Activated CD4-positive, alpha-beta T cell treated with anti-CD3 and anti-CD28 coated beads, Interleukin-2, amount 10 ng/mL, durations not matched to agents 7 days and 5 days (primary cell): ENCODE results near the gene APBB2. TPM values are rescaled to one million over a fixed set of nuclear protein-coding genes. Genes with fewer than 3 reads are reported as not detected.

Experiments
- CTCF ChIA-PET: fragments of 350-600 bp; sonication (Branson Sonifier 250); formaldehyde crosslinking; loops from one replicate; lab custom pipeline; 2021; ENCODE audit warnings: antibody characterized with exemption; lab: Charles Lee
- POLR2A ChIA-PET: fragments of 350-600 bp; sonication (Branson Sonifier 250); formaldehyde crosslinking; loops from one replicate; lab custom pipeline; 2021; ENCODE audit warnings: antibody characterized with exemption; lab: Charles Lee
- DNase-seq: peaks from one replicate; pipeline ENCODE4 v3.0.0-alpha.2; 2020
- H3K27ac Mint-ChIP-seq: one replicate; pipeline ENCODE4 v1.8.0; 2021; ENCODE audit warnings: mild to moderate bottlenecking, moderate library complexity, mixed read lengths
- H3K27me3 Mint-ChIP-seq: one replicate; pipeline ENCODE4 v1.8.0; 2021; ENCODE audit warnings: mixed read lengths
- H3K36me3 Mint-ChIP-seq: one replicate; pipeline ENCODE4 v1.8.0; 2021; ENCODE audit warnings: low read depth, mixed read lengths
- H3K4me1 Mint-ChIP-seq: one replicate; pipeline ENCODE4 v1.8.0; 2021; ENCODE audit warnings: mixed read lengths
- H3K4me3 Mint-ChIP-seq: one replicate; pipeline ENCODE4 v1.8.0; 2021; ENCODE audit warnings: mild to moderate bottlenecking, moderate library complexity, mixed read lengths
- H3K9me3 Mint-ChIP-seq: one replicate; pipeline ENCODE4 v1.8.0; 2021; ENCODE audit warnings: mixed read lengths
- total RNA-seq, 2 experiments: library from RNA; stranded (reverse); gene quantifications; one replicate each; pipeline ENCODE4 v1.2.3, GENCODE V29; 2021

Gene APBB2
- total RNA-seq, 2 experiments from 2014 or later, result 0.45 to 0.62 TPM

DNA sequence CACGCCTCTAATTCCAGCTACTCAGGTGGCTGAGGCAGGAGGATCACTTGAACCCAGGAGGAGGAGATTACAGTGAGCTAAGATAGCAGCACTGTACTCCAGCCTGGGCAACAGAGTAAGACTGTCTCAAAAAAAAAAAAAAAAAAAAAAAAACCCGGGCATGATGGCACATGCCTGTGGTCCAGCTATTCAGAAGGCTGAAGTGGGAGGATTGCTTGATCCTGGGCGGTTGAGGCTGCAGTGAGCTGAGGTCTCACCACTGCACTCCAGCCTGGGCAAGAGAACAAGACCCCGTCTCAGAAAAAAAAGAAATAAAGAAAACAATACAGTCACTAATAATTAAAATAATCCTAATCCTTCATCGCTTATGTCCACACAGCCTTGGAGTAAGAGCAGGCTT is 68.1 kb downstream of the APBB2 start:
- no peaks in the 10 kb centered on the region for H3K9me3 Mint-ChIP-seq
- POLR2A ChIA-PET, result no interaction called here
- peaks cover 16% of the 10 kb centered on the region for H3K27me3 Mint-ChIP-seq
- CTCF ChIA-PET, result no interaction called here
- H3K27ac Mint-ChIP-seq, result no peak overlapping the region
- H3K4me3 Mint-ChIP-seq, result no peak overlapping the region
- H3K4me1 Mint-ChIP-seq, result no peaks in the 10 kb centered on the region
- DNase-seq, result no peak
- H3K36me3 Mint-ChIP-seq, result no peaks in the 10 kb centered on the region

DNA sequence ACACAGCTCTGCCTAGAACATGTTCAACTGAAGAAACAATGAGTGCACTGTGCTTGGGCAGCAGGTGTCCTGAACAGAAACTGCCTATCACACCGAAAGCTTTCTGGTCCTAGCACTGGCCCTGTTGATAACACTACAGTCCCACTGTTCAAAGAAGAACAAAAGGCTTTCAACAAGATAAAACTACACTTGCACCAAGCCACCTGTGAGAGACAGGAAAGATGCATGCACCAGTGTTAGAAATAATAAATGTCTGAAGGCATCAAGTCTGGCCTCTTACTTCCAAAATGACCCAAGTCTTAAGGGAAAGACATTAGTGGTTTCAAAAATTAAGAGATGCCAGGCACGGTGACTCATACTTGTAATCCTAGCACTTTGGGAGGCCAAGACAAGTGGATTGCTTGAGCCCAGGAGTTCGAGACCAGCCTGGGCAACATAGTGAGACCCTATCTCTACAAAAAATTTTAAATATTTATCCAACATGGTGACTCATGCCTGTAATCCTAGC is 68.7 kb downstream of the APBB2 start:
- Mint-ChIP-seq H3K27ac (no peak overlapping the region), H3K9me3 (no peaks in the 10 kb centered on the region), H3K27me3 (peaks cover 16% of the 10 kb centered on the region), H3K4me1 (no peaks in the 10 kb centered on the region), H3K36me3 (no peaks in the 10 kb centered on the region), H3K4me3 (no peak overlapping the region)
- ChIA-PET POLR2A (no interaction called here), CTCF (no interaction called here)
- no peak for DNase-seq

DNA sequence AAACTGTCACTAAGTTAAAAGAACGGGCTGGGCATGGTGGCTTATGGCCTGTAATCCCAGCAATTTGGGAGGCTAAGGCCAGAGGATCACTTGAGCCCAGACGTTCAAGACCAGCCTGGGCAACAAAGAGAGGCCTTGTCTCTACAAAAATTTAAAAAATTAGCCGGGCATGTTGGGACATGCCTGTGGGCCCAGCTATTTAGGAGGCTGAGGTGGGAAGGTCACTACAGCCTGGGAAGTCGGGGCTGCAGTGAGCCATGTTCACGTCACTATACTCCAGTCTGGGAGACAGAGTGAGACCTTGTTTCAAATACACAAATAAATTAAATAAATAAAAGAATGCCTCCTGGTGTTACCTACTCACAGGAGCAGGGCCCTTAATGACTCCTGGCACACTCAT is 69.5 kb downstream of the APBB2 start:
- Mint-ChIP-seq H3K4me3 (no peak overlapping the region), H3K9me3 (no peaks in the 10 kb centered on the region), H3K27ac (no peak overlapping the region), H3K4me1 (no peaks in the 10 kb centered on the region), H3K36me3 (no peaks in the 10 kb centered on the region), H3K27me3 (peaks cover 16% of the 10 kb centered on the region)
- CTCF ChIA-PET, result interaction anchor here (1.9 kb wide), 1 partner anchor 11 kb away, joined by 5 read pairs; no protein-coding TSS in a partner anchor
- POLR2A ChIA-PET, result no interaction called here
- no peak for DNase-seq

DNA sequence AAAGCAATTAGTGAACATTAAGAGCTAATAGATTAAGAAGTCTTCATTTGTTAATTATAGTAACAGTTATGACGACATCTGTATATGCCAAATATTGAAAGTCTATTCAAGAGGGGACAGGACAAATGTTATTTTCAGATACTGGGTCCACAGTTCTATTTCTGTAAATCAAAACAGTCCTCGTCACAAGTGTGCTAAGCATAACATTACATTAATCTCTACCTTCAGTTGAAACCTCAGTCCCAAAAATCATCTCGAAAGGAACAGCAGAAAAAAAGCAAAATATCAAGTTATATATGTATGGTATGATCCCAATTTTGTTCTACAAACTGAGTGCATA is 70.3 kb downstream of the APBB2 start:
- Mint-ChIP-seq H3K27ac (no peak overlapping the region), H3K4me3 (no peak overlapping the region), H3K36me3 (no peaks in the 10 kb centered on the region), H3K4me1 (no peaks in the 10 kb centered on the region), H3K27me3 (peaks cover 10% of the 10 kb centered on the region), H3K9me3 (no peaks in the 10 kb centered on the region)
- POLR2A ChIA-PET, result no interaction called here
- CTCF ChIA-PET, result interaction anchor here (1.9 kb wide), 1 partner anchor 11 kb away, joined by 5 read pairs; no protein-coding TSS in a partner anchor
- DNase-seq, result no peak

DNA sequence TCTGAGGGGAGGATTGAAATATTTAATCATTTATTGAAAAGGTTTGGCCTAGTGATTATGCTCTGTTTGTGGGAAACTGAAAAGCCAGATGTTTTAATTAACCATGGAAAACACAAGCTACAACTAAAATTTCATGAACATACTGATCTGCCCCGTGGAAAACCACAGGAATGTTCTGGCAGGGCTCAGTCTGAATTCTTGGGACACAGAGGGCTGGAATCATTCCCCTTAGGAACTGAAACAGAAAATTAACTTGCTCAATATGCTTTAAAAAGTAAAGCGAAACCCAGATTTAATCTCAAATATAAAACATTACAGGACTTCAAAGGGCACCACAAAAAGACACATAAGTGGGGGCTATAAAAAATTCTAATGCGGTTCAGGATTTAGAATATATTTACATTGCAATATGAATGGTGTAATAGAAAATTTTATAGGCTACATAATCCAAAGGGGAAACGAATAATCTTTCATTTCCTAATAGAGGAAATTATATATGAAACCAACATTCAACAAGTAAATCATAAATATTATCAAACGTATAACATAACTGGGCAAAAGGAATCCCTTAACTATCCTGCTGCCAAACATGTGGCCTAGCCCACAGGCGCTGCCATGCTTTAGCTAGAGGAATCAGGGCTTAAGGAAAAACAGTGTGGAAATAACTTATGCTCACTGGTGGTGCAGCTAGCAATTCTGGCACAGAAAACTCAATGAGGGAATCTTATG is 70.9 kb downstream of the APBB2 start:
- Mint-ChIP-seq H3K4me1 (no peaks in the 10 kb centered on the region), H3K27ac (no peak overlapping the region), H3K36me3 (no peaks in the 10 kb centered on the region), H3K9me3 (no peaks in the 10 kb centered on the region), H3K4me3 (no peak overlapping the region), H3K27me3 (peaks cover 9% of the 10 kb centered on the region)
- CTCF ChIA-PET, result interaction anchor here (1.9 kb wide), 1 partner anchor 10 kb away, joined by 5 read pairs; no protein-coding TSS in a partner anchor
- DNase-seq, result no peak
- POLR2A ChIA-PET, result no interaction called here

DNA sequence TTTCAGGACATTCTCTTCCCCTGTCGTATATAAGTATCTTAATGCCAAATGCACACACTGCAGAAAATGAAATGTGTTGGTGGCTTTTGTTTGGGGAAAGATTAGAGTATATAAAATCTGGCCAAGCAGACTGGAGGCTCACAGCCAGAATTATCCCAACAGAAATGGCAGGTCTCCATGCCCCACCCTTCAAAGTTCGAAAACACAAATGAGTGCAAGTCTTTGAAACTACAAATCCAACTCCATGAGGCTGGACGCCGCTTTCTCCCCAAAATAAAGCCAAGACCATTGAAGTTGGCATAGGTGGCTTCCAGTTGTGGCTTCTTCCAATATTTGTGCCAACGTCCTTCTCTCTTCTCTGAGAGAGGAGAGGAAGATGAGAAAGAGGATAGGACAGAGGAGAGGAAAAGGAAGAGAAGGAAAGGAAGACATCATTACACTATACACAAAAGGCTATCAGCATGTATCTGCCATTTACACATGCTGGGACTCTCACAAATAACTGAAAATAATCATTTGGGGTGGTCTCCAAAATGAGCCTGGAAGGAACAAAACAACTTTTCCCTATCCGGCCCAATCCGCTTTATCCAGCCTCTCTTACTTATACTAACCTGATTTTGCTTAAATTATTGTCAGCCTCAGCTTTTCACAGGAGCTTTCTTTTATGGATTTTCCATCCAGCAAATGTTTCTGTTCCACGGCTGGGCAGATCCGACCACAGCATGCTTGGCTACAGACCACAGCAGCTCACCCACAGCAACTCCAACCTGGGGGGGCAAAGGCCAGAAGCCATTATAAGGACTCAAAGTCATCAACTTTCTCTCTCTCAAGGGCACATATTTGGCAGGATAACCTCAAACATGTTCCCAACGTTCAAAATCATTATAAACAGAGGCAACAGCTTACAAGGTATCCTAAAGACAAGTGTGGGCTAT is 71.7 kb downstream of the APBB2 start:
- H3K27ac Mint-ChIP-seq, result no peak overlapping the region

DNA sequence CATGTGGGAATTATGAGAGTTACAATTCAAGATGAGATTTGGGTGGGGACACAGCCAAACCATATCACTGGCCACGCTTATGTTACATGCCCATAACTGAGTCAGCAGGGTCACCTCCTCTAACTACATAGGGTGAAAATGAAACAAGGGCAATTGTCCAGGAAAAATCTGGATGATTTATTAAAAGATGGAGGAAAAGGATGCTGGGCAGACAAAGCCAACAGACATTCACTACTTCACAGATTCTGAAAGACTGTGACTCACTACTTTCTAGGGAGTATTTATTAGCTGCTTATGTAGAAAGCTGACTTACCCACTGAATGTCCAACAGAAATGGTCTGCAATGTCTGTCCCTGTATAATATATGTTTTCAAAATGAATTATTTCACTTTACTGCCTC is 72.4 kb downstream of the APBB2 start:
- ChIA-PET POLR2A (no interaction called here), CTCF (interaction anchor here (1.1 kb wide), 1 partner anchor 19 kb away, joined by 4 read pairs; no protein-coding TSS in a partner anchor)
- H3K4me3 Mint-ChIP-seq, result no peak overlapping the region
- DNase-seq, result no peak
- H3K27me3 Mint-ChIP-seq, result peaks cover 5% of the 10 kb centered on the region
- no peaks in the 10 kb centered on the region for H3K36me3 Mint-ChIP-seq
- H3K4me1 Mint-ChIP-seq, result no peaks in the 10 kb centered on the region
- H3K27ac Mint-ChIP-seq, result no peak overlapping the region
- no peaks in the 10 kb centered on the region for H3K9me3 Mint-ChIP-seq

More for the DNA sequence above, 71.7 kb downstream of the APBB2 start:
- ChIA-PET CTCF (interaction anchor here (1.9 kb wide), 1 partner anchor 9 kb away, joined by 5 read pairs; no protein-coding TSS in a partner anchor), POLR2A (no interaction called here)
- Mint-ChIP-seq H3K4me3 (no peak overlapping the region), H3K36me3 (no peaks in the 10 kb centered on the region), H3K9me3 (no peaks in the 10 kb centered on the region), H3K4me1 (no peaks in the 10 kb centered on the region), H3K27me3 (peaks cover 7% of the 10 kb centered on the region)
- no peak for DNase-seq

DNA sequence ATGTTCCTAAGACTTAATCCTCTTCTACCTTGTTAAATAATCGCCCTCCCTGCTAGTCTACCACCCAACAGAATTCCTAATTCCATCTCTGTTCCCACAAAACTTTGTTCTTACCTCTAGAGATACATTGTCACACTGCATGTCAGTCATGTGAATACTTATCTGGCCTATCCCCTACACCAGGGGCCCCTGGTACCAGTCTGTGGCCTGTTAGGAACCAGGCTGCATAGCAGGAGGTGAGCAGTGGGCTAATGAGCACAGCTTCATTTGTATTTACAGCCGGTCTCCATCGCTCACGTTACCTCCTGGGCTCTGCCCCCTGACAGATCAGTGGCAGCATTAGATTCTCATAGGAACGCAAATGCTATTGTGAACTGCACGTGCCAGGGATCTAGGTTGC is 73.9 kb downstream of the APBB2 start:
- CTCF ChIA-PET, result interaction anchor here (0.6 kb wide), 1 partner anchor 305 kb away, joined by 4 read pairs; no protein-coding TSS in a partner anchor
- DNase-seq, result no peak
- H3K27me3 Mint-ChIP-seq, result no peaks in the 10 kb centered on the region
- POLR2A ChIA-PET, result no interaction called here
- H3K27ac Mint-ChIP-seq, result no peak overlapping the region
- H3K9me3 Mint-ChIP-seq, result no peaks in the 10 kb centered on the region
- no peak overlapping the region for H3K4me3 Mint-ChIP-seq
- H3K4me1 Mint-ChIP-seq, result no peaks in the 10 kb centered on the region
- no peaks in the 10 kb centered on the region for H3K36me3 Mint-ChIP-seq

DNA sequence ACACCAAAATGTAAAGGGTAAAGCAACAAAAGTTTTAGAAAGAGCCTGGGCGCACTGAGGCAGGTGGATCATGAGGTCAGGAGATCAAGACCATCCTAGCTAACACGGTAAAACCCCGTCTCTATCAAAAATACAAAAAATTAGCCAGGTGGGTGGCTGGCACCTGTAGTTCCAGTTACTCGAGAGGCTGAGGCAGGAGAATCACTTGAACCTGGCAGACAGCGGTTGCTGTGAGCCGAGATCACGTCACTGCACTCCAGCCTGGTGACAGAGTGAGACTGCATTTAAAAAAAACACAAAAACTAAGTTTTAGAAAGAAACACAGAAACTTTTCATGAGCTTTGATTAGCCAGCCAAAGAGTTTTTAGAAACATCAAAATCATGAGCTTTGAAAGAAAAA is 76.5 kb downstream of the APBB2 start:
- CTCF ChIA-PET, result interaction anchor here (1.2 kb wide), 1 partner anchor 15 kb away, joined by 3 read pairs; no protein-coding TSS in a partner anchor
- no peaks in the 10 kb centered on the region for H3K4me1 Mint-ChIP-seq

DNA sequence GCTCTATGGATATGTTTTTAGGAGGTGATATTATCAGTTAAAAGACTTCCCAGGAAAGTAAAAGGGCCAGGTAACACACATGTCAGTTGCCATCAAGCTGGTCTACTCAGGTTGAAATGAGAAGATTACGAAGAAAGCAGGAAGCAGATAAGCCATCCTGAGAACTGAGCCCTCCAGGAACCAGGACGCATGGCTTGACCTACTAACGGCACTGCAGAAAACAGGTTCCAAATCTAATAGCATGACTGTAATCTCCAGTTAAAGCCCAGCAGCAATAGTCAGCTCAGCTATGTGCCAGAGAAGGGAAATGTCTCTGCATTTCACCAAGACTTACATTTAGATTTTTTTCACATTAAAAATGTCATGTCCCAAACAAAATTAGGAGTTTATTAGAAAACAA is 77.9 kb downstream of the APBB2 start:
- DNase-seq, result no peak
- H3K4me1 Mint-ChIP-seq, result no peaks in the 10 kb centered on the region
- H3K9me3 Mint-ChIP-seq, result no peaks in the 10 kb centered on the region
- H3K27ac Mint-ChIP-seq, result no peak overlapping the region
- ChIA-PET CTCF (interaction anchor here (1.0 kb wide), 1 partner anchor 14 kb away, joined by 3 read pairs; no protein-coding TSS in a partner anchor), POLR2A (no interaction called here)
- H3K27me3 Mint-ChIP-seq, result peaks cover 4% of the 10 kb centered on the region
- no peak overlapping the region for H3K4me3 Mint-ChIP-seq
- H3K36me3 Mint-ChIP-seq, result no peaks in the 10 kb centered on the region

More for the DNA sequence above, 76.5 kb downstream of the APBB2 start:
- no peaks in the 10 kb centered on the region for H3K36me3 Mint-ChIP-seq
- no peaks in the 10 kb centered on the region for H3K9me3 Mint-ChIP-seq
- no peak for DNase-seq
- H3K27ac Mint-ChIP-seq, result no peak overlapping the region
- no peaks in the 10 kb centered on the region for H3K27me3 Mint-ChIP-seq
- H3K4me3 Mint-ChIP-seq, result no peak overlapping the region
- POLR2A ChIA-PET, result no interaction called here

DNA sequence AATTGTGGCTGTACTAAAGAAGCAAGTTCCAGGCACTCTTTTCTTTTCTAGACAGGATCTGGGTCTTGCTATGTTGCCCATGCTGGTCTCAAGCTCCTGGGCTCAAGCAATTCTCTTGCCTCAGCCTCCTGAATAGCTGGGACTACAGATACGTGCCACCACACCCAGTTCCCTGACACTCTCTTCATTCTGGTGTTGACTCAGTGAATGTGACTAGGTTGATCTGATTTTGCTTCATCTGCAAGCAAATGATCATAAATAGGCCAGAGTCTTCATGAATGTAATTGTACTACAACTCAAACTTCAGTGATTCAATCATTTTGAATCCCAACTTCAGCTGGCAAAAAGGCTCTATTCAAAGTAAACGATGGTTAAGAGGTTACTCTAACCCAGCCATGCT is 78.5 kb downstream of the APBB2 start:
- no peak for DNase-seq
- no peaks in the 10 kb centered on the region for H3K36me3 Mint-ChIP-seq
- no peak overlapping the region for H3K27ac Mint-ChIP-seq
- H3K4me3 Mint-ChIP-seq, result no peak overlapping the region
- H3K4me1 Mint-ChIP-seq, result no peaks in the 10 kb centered on the region
- ChIA-PET POLR2A (no interaction called here), CTCF (interaction anchor here (1.0 kb wide), 1 partner anchor 13 kb away, joined by 3 read pairs; no protein-coding TSS in a partner anchor)
- H3K9me3 Mint-ChIP-seq, result no peaks in the 10 kb centered on the region
- peaks cover 4% of the 10 kb centered on the region for H3K27me3 Mint-ChIP-seq

DNA sequence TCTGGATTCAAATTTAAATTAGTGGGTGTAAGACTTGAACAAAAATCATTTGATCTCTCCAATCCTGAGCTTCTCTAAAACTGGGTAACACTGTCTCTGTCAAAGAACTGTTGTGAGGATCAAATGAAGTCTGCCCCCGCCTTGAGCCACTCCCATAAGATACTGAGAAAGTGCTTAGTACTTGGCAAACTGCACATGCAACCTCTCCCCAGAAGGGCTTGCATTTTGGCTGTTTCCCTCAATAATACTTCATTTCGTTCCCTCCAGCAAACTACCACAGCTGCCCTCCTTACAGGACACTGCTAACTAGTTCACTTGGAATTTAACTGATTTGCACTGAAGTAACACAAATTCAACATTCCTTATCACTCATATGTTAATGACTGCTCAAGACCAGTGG is 79.8 kb downstream of the APBB2 start:
- H3K27ac Mint-ChIP-seq, result no peak overlapping the region
- H3K36me3 Mint-ChIP-seq, result no peaks in the 10 kb centered on the region
- peaks cover 6% of the 10 kb centered on the region for H3K27me3 Mint-ChIP-seq
- ChIA-PET CTCF (interaction anchor here (2.1 kb wide), 1 partner anchor 9 kb away, joined by 5 read pairs; no protein-coding TSS in a partner anchor), POLR2A (no interaction called here)
- no peaks in the 10 kb centered on the region for H3K9me3 Mint-ChIP-seq
- H3K4me1 Mint-ChIP-seq, result no peaks in the 10 kb centered on the region
- no peak overlapping the region for H3K4me3 Mint-ChIP-seq
- no peak for DNase-seq
